Epithelial cell of esophagus (primary cell): Measurements from ENCODE around the gene THAP7.
"Not testable (repeated sequence)": the region's sequence is repeated elsewhere in the genome, so short reads cannot be mapped to it uniquely, and the experiment has no call there.

Experiments
- DNase-seq: peaks from one replicate; pipeline ENCODE4 v3.0.0; 2010; ENCODE audit warnings: low read depth
- H3K4me3 ChIP-seq: 2 replicates; pipeline ENCODE4 v1.5.1; 2011; ENCODE audit warnings: mild to moderate bottlenecking, low read length, control low read depth
- TF ChIP-seq, protein P1 (sequence below): IDR thresholded peaks from 2 replicates; pipeline ENCODE4 v1.5.1; 2011; ENCODE audit warnings: low read depth, mild to moderate bottlenecking, low read length, control low read depth, inconsistent platforms; ENCODE audit not compliant: insufficient read depth; ENCODE audit errors: missing control alignments

Gene THAP7

GRCh38 chr22:21044931-21045584, 43.1 kb upstream of the THAP7 start:
- DNase-seq: no peak
- H3K4me3 ChIP-seq: peak overlapping the region; percentile 2
- TF ChIP-seq, protein P1, sequence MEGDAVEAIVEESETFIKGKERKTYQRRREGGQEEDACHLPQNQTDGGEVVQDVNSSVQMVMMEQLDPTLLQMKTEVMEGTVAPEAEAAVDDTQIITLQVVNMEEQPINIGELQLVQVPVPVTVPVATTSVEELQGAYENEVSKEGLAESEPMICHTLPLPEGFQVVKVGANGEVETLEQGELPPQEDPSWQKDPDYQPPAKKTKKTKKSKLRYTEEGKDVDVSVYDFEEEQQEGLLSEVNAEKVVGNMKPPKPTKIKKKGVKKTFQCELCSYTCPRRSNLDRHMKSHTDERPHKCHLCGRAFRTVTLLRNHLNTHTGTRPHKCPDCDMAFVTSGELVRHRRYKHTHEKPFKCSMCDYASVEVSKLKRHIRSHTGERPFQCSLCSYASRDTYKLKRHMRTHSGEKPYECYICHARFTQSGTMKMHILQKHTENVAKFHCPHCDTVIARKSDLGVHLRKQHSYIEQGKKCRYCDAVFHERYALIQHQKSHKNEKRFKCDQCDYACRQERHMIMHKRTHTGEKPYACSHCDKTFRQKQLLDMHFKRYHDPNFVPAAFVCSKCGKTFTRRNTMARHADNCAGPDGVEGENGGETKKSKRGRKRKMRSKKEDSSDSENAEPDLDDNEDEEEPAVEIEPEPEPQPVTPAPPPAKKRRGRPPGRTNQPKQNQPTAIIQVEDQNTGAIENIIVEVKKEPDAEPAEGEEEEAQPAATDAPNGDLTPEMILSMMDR: no peak

DNA sequence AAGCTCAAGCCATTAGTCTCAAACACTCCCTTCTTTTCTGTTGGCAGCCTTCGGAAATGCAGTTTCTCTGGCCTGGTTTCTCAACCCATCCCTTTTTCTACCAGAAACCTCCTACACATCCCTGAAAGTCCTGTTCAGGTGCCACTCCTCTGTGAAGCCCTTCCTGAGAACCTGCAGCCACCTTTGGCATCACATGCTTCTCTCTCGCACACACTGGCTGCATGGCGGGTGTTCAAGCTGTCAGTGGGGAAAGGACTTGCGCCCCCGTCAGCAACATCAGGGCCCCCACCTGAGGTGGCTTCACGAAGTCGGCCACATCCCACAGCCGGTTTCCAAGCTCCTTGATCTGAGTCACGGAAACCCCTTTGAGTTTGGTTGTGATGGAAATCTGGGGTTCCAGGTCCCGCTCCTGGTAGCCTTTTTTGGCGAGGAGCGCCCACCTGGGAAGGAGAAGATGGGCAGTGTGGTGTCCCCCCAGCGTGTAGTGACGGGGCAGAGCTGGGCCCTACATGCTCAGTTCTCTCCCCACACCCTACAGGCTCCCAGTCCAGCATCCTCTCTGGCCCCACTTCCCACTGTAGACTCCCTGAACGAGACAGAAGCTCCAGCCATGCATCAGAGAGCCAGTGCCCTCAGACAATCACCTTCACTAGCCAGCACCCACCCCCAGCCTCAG, 42.1 kb upstream of the THAP7 start:
- TF ChIP-seq, protein P1: no peak
- H3K4me3 ChIP-seq: no peak overlapping the region
- no peak for DNase-seq

GRCh38 chr22:21042978-21043859, 41.3 kb upstream of the THAP7 start:
- TF ChIP-seq, protein P1: no peak
- H3K4me3 ChIP-seq: no peak overlapping the region
- DNase-seq: no peak

- peak; percentile 70 for DNase-seq
- no peak overlapping the region for H3K4me3 ChIP-seq
- TF ChIP-seq, protein P1: no peak
Measured at GRCh38 chr22:21041937-21042336, 40.0 kb upstream of the THAP7 start.

- not testable (repeated sequence) for DNase-seq, H3K4me3 ChIP-seq
Measured at GRCh38 chr22:21039158-21039557, 37.2 kb upstream of the THAP7 start.

- no peak for DNase-seq
- TF ChIP-seq, protein P1: no peak
- no peak overlapping the region for H3K4me3 ChIP-seq
Measured at GRCh38 chr22:21038405-21038804, 36.5 kb upstream of the THAP7 start.

DNA sequence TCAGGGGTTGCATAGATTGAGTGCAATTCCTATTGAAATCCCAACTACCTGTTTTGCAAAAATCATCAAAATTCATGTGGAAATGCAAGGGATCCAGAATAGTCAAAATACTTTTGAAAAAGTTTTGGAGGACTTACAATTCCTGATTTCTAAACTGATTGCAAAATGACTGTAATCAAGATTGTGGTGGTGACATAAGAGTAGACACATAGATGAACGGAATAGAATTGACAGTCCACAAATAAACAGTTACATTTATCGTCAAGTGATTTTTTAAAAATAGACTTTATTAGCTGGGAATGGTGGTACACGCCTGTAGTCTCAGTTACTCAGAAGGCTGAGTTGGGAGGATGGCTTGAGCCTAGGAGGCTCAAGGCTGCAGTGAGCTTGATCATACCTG, 33.1 kb upstream of the THAP7 start:
- H3K4me3 ChIP-seq: no peak overlapping the region
- TF ChIP-seq, protein P1: no peak
- DNase-seq: no peak
